Ascending aorta (tissue), 2 donors: ENCODE measurements around the gene SAMSN1. TPM values are rescaled to one million over a fixed set of nuclear protein-coding genes. Genes with fewer than 3 reads are reported as not detected.
"Not testable (repeated sequence)": the region's sequence is repeated elsewhere in the genome, so short reads cannot be mapped to it uniquely, and the experiment has no call there.

ENCODE experiments used
- DNase-seq, 2 donors: peaks; one replicate each; pipeline ENCODE4 v3.0.0-alpha.2; 2019; ENCODE audit warnings: low spot score in 2 of 2
- H3K27ac ChIP-seq, 2 donors: fragments of 200-600 bp; sonication (generic); one replicate each; pipeline ENCODE4 v1.5.1; 2016 to 2017; ENCODE audit warnings: mild to moderate bottlenecking in 1 of 2
- H3K27me3 ChIP-seq: fragments of 200-600 bp; sonication (generic); one replicate; pipeline ENCODE4 v1.5.1; 2017
- H3K36me3 ChIP-seq, 2 donors: fragments of 200-600 bp; sonication (generic); one replicate each; pipeline ENCODE4 v1.5.1; 2016
- H3K4me1 ChIP-seq, 2 donors: fragments of 200-600 bp; sonication (generic); one replicate each; pipeline ENCODE4 v1.5.1; 2016 to 2017; ENCODE audit warnings: mild to moderate bottlenecking in 1 of 2
- H3K4me3 ChIP-seq, 2 donors: fragments of 200-600 bp; sonication (generic); one replicate each; pipeline ENCODE4 v1.5.1; 2016 to 2017; ENCODE audit warnings: mild to moderate bottlenecking in 1 of 2
- H3K9me3 ChIP-seq, 2 donors: fragments of 200-600 bp; sonication (generic); one replicate each; pipeline ENCODE4 v1.5.1; 2016
- intact Hi-C: fragments of 100-400 bp; cut with DNase I; formaldehyde crosslinking; loops from one replicate; pipeline ENCODE4 v1.15.1; 2023
- total RNA-seq: library from RNA; depleted of rRNA; stranded (reverse); fragments of >200 nt; gene quantifications from one replicate; pipeline ENCODE4 v1.1.0, GENCODE V29; 2016
- TF ChIP-seq, protein P1 (sequence below), 3 experiments: fragments of 200-600 bp in 2 of 3; fragments of 450-650 bp in 1 of 3; sonication (generic) in 2 of 3; IDR thresholded peaks; one replicate each; pipeline ENCODE4 v1.5.1; 2016 to 2019; ENCODE audit warnings: antibody characterized with exemption in 3 of 3, mild to moderate bottlenecking in 1 of 3, moderate library complexity in 1 of 3

The SAMSN1 gene
- total RNA-seq, 1 donor from 2014 or later: 6.1 TPM

GRCh38 chr21:14495075-14495474 is 51.0 kb downstream of the SAMSN1 start:
- Histone ChIP-seq H3K27ac (no peak overlapping the region), H3K9me3 (no peaks in the 10 kb centered on the region), H3K36me3 (no peaks in the 10 kb centered on the region), H3K4me3 (no peak overlapping the region), H3K27me3 (no peaks in the 10 kb centered on the region), H3K4me1 (no peaks in the 10 kb centered on the region)
- intact Hi-C loops: no loop called here
- no peak for DNase-seq
- TF ChIP-seq, protein P1, sequence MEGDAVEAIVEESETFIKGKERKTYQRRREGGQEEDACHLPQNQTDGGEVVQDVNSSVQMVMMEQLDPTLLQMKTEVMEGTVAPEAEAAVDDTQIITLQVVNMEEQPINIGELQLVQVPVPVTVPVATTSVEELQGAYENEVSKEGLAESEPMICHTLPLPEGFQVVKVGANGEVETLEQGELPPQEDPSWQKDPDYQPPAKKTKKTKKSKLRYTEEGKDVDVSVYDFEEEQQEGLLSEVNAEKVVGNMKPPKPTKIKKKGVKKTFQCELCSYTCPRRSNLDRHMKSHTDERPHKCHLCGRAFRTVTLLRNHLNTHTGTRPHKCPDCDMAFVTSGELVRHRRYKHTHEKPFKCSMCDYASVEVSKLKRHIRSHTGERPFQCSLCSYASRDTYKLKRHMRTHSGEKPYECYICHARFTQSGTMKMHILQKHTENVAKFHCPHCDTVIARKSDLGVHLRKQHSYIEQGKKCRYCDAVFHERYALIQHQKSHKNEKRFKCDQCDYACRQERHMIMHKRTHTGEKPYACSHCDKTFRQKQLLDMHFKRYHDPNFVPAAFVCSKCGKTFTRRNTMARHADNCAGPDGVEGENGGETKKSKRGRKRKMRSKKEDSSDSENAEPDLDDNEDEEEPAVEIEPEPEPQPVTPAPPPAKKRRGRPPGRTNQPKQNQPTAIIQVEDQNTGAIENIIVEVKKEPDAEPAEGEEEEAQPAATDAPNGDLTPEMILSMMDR (IDR thresholded peaks at IDR 0.05): no peak

DNA sequence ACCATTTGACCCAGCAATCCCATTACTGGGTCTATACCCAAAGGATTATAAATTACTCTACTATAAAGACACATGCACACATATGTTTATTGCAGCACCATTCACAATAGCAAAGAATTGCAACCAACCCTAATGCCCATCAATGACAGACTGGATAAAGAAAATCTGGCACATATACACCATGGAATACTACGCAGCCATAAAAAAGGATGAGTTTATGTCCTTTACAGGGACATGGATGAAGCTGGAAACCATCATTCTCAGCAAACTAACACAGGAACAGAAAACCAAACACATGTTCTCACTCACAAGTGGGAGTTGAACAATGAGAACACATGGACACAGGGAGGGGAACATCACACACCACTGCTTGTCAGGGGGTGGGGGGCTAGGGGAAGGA is 51.9 kb downstream of the SAMSN1 start:
- DNase-seq, H3K4me1 ChIP-seq, intact Hi-C loops, H3K27ac ChIP-seq, H3K9me3 ChIP-seq, H3K36me3 ChIP-seq, H3K27me3 ChIP-seq, H3K4me3 ChIP-seq: not testable (repeated sequence)

DNA sequence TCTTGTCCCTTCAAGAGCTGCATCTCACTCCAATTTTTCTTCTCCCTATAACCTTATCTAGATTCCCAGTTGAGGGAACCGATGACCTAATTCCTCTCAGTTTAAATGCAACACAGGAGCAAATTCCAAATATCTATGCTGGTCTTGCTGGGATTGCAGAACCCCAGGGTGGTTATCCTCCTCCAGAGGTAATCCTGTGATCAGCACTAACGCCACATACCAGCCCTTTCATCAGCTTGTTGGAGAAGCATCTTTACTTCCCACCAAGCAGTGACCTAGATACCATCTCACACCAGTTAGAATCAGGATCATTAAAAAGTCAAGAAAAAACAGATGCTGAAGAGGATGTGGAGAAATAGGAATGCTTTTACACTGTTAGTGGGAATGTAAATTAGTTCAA is 52.4 kb downstream of the SAMSN1 start:
- H3K27ac ChIP-seq: no peak overlapping the region
- intact Hi-C loops: no loop called here
- DNase-seq: no peak
- H3K9me3 ChIP-seq: no peaks in the 10 kb centered on the region
- no peaks in the 10 kb centered on the region for H3K4me1 ChIP-seq
- H3K27me3 ChIP-seq: no peaks in the 10 kb centered on the region
- TF ChIP-seq, protein P1 (IDR thresholded peaks at IDR 0.05): no peak
- H3K36me3 ChIP-seq: no peaks in the 10 kb centered on the region
- no peak overlapping the region for H3K4me3 ChIP-seq

DNA sequence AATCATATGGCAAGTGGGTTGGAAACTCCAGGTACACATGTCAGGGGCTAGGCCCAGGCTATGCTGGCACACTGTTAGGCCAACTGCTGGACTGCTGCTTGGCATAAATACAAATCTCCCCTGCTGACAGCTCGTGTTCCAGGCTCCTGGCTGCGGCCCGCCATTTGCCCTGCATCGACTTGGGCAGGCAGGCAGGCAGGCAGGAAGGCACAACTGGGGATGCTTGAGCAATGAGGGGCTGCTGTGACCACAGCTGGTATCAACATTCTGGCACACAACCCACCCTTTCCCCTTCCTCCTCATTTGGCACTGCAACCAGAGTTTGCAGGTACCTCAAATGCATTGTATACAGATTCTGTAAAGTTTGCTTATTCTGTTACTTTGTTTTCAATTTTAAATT is 53.2 kb downstream of the SAMSN1 start:
- intact Hi-C loops: no loop called here
- H3K9me3 ChIP-seq: no peaks in the 10 kb centered on the region
- no peaks in the 10 kb centered on the region for H3K4me1 ChIP-seq
- H3K36me3 ChIP-seq: no peaks in the 10 kb centered on the region
- H3K27ac ChIP-seq: no peak overlapping the region
- TF ChIP-seq, protein P1 (IDR thresholded peaks at IDR 0.05): no peak
- no peak overlapping the region for H3K4me3 ChIP-seq
- DNase-seq: no peak
- no peaks in the 10 kb centered on the region for H3K27me3 ChIP-seq

GRCh38 chr21:14491269-14491681 is 54.8 kb downstream of the SAMSN1 start:
- no peaks in the 10 kb centered on the region for H3K9me3 ChIP-seq
- H3K4me3 ChIP-seq: no peak overlapping the region
- no peaks in the 10 kb centered on the region for H3K36me3 ChIP-seq
- H3K4me1 ChIP-seq: no peaks in the 10 kb centered on the region
- no peak for DNase-seq
- H3K27me3 ChIP-seq: no peaks in the 10 kb centered on the region
- H3K27ac ChIP-seq: no peak overlapping the region
- intact Hi-C loops: no loop called here
- TF ChIP-seq, protein P1 (IDR thresholded peaks at IDR 0.05): no peak

DNA sequence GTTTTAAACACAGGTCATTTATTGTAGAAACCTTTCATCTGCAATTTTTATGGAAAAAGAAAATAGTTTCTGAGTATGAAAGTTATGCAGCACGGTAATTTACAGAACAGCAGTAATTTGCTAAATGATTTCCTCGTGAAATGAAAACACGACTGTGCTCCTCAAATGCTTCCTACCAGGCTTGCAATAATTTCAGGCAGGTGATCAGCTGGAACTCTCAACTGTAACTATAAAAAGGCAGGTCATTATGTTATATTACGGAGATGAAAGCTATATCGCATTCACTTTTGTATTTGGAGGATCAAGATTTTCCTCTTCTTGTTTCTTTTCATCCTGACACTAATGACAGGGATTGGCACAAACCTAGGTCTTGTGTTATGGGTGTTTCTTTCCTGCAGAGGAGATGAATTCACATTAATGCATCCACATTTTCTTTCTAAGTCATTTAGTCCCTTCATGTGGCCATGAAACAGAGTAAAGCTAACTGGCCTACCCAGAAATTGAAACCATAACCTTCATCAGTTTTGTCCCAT is 57.4 kb downstream of the SAMSN1 start:
- Histone ChIP-seq H3K4me3 (no peak overlapping the region), H3K27ac (no peak overlapping the region), H3K27me3 (no peaks in the 10 kb centered on the region), H3K9me3 (no peaks in the 10 kb centered on the region), H3K4me1 (no peaks in the 10 kb centered on the region), H3K36me3 (no peaks in the 10 kb centered on the region)
- TF ChIP-seq, protein P1 (IDR thresholded peaks at IDR 0.05): no peak
- no peak for DNase-seq
- intact Hi-C loops: no loop called here
